Spleen (tissue), 11 donors: Measurements from ENCODE around the gene TBCC. TPM values are rescaled to one million over a fixed set of nuclear protein-coding genes. Genes with fewer than 3 reads are reported as not detected.

Experiments
- DNase-seq: peaks from one replicate; pipeline ENCODE4 v3.0.0-alpha.2; 2020
- H3K27ac ChIP-seq, 8 donors: fragments of 200-600 bp; sonication (generic) in 7 of 8; 1 replicate in 4 of 8; 2 replicates in 4 of 8; pipeline versions ENCODE4 v1.5.0 to v1.8.0; 2016 to 2021; ENCODE audit warnings: inconsistent platforms in 4 of 8, mild to moderate bottlenecking in 4 of 8, moderate library complexity in 1 of 8
- H3K27me3 ChIP-seq, 7 donors: fragments of 200-600 bp; sonication (generic) in 6 of 7; replicated peaks in 1 of 7; 1 replicate in 4 of 7; 2 replicates in 3 of 7; pipeline versions ENCODE4 v1.5.0 to v1.8.0; 2016 to 2021; ENCODE audit warnings: inconsistent platforms in 3 of 7, mild to moderate bottlenecking in 1 of 7
- H3K36me3 ChIP-seq, 6 donors: fragments of 200-600 bp; sonication (generic) in 5 of 6; 1 replicate in 4 of 6; 2 replicates in 2 of 6; pipeline versions ENCODE4 v1.5.0 to v1.8.0; 2016 to 2021; ENCODE audit warnings: inconsistent platforms in 2 of 6
- H3K4me1 ChIP-seq, 6 donors: fragments of 200-600 bp; sonication (generic) in 5 of 6; 1 replicate in 3 of 6; 2 replicates in 3 of 6; pipeline versions ENCODE4 v1.5.0 to v1.8.0; 2016 to 2021; ENCODE audit warnings: inconsistent platforms in 3 of 6
- H3K4me3 ChIP-seq, 8 donors: fragments of 200-600 bp; sonication (generic) in 7 of 8; 1 replicate in 4 of 8; 2 replicates in 4 of 8; pipeline versions ENCODE4 v1.5.0 to v1.8.0; 2016 to 2021; ENCODE audit warnings: inconsistent platforms in 4 of 8, mild to moderate bottlenecking in 4 of 8, moderate library complexity in 2 of 8
- H3K9me3 ChIP-seq, 8 donors: fragments of 200-600 bp; sonication (generic) in 7 of 8; 1 replicate in 4 of 8; 2 replicates in 4 of 8; pipeline versions ENCODE4 v1.5.0 to v1.8.0; 2016 to 2021; ENCODE audit warnings: inconsistent platforms in 4 of 8
- POLR2A ChIP-seq, 3 donors: fragments of 450-650 bp; IDR thresholded peaks; one replicate each; pipeline ENCODE4 v1.5.1; 2017; ENCODE audit warnings: antibody characterized with exemption in 3 of 3, mild to moderate bottlenecking in 1 of 3
- POLR2AphosphoS5 ChIP-seq, 3 donors: sonication (generic); formaldehyde crosslinking; IDR thresholded peaks; one replicate each; pipeline ENCODE4 v1.5.1; 2017; ENCODE audit warnings: antibody characterized with exemption in 3 of 3
- WGBS, 5 donors: extraction: QIAGEN DNeasy Blood & Tissue Kit in 3 of 5; methylation state at CpG; one replicate each; pipeline versions ENCODE4 v1.1.5 to v1.1.7; 2013 to 2018; 5-methylcytosine and 5-hydroxymethylcytosine counted together
- intact Hi-C: fragments of 100-400 bp; cut with DNase I; formaldehyde crosslinking; loops from one replicate; pipeline ENCODE4 v1.15.0; 2023; ENCODE audit warnings: low total_unique reads
- polyA plus RNA-seq, 3 donors: library from polyadenylated mRNA; stranded (reverse); fragments of 200-250 nt; gene quantifications; one replicate each; pipeline ENCODE4 v1.2.1, GENCODE V29; 2013
- total RNA-seq, 7 donors: library from RNA; depleted of rRNA in 3 of 7; stranded (reverse); fragments of >200 nt in 3 of 7; fragmentation: NEBNext Ultra II Directional in 4 of 7; extraction: Animal tissue kit (Norgen Biotek cat#: 25700) in 4 of 7; gene quantifications; one replicate each; pipeline versions ENCODE4 v1.1.0 to v1.2.1, GENCODE V29; 2016 to 2021
- TF ChIP-seq, protein P1 (sequence below), 11 experiments: fragments of 200-600 bp in 7 of 11; fragments of 450-650 bp in 4 of 11; sonication (generic) in 4 of 11; IDR thresholded peaks in 8 of 11; conservative IDR thresholded peaks in 3 of 11; 1 replicate in 7 of 11; 2 replicates in 4 of 11; pipeline versions ENCODE4 v1.4.0 to v1.8.0; 2016 to 2021; ENCODE audit warnings: antibody characterized with exemption in 11 of 11, inconsistent platforms in 4 of 11, mild to moderate bottlenecking in 1 of 11
- donor health status: healthy with polysubstance abuse.
- donor health status: DM: no; HTN: no; CAD: no; lungs with moderate emphysema.
- donor health status: DM: no; HTN: no; CAD: no.
- donor health status: Bipolar disorder and iron deficiency.
- donor health status: healthy.
- donor health status: DM: no; HTN: no; CAD: no.
- donor health status: DM: yes; HTN: yes; CAD: no.

TBCC gene
- total and polyA plus RNA-seq, 10 donors: 22.2 to 63.3 (median 44.4) TPM

- TF ChIP-seq POLR2A (IDR thresholded peaks at IDR 0.05) (no peak), POLR2AphosphoS5 (IDR thresholded peaks at IDR 0.05) (peak in 1 of 3 donors; percentile 36)
- TF ChIP-seq, protein P1, sequence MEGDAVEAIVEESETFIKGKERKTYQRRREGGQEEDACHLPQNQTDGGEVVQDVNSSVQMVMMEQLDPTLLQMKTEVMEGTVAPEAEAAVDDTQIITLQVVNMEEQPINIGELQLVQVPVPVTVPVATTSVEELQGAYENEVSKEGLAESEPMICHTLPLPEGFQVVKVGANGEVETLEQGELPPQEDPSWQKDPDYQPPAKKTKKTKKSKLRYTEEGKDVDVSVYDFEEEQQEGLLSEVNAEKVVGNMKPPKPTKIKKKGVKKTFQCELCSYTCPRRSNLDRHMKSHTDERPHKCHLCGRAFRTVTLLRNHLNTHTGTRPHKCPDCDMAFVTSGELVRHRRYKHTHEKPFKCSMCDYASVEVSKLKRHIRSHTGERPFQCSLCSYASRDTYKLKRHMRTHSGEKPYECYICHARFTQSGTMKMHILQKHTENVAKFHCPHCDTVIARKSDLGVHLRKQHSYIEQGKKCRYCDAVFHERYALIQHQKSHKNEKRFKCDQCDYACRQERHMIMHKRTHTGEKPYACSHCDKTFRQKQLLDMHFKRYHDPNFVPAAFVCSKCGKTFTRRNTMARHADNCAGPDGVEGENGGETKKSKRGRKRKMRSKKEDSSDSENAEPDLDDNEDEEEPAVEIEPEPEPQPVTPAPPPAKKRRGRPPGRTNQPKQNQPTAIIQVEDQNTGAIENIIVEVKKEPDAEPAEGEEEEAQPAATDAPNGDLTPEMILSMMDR (IDR thresholded peaks at IDR 0.05 in 8 of 11, conservative IDR thresholded peaks at IDR 0.05 in 3 of 11): no peak
- H3K9me3 ChIP-seq: no peaks in the 10 kb centered on the region
- H3K4me3 ChIP-seq: no peak overlapping the region
- H3K27ac ChIP-seq: peak overlapping the region in 6 of 8 donors; percentile 13 to 100 (median 54)
- peaks cover 0 to 25% (median 0%) of the 10 kb centered on the region in 6 donors for H3K36me3 ChIP-seq
- no peak for DNase-seq
- peaks cover 25 to 71% (median 54%) of the 10 kb centered on the region in 6 donors for H3K4me1 ChIP-seq
- intact Hi-C loops: no loop called here
- 61 to 72% (median 68%) methylated on average over 5 of the region's 5 CpGs for WGBS, 5 donors
- no peaks in the 10 kb centered on the region for H3K27me3 ChIP-seq
Observed at GRCh38 chr6:42790549-42791181, 44.8 kb upstream of the TBCC start.

- Histone ChIP-seq H3K4me3 (no peak overlapping the region), H3K27me3 (no peaks in the 10 kb centered on the region), H3K27ac (peak overlapping the region in 6 of 8 donors; percentile 13 to 100 (median 44)), H3K4me1 (peaks cover 33 to 86% (median 65%) of the 10 kb centered on the region in 6 donors), H3K9me3 (no peaks in the 10 kb centered on the region), H3K36me3 (peaks cover 0 to 18% (median 0%) of the 10 kb centered on the region in 6 donors)
- WGBS, 5 donors: 61 to 91% (median 87%) methylated on average over 4 of the region's 4 CpGs
- DNase-seq: no peak
- TF ChIP-seq POLR2A (IDR thresholded peaks at IDR 0.05) (no peak), POLR2AphosphoS5 (IDR thresholded peaks at IDR 0.05) (no peak)
- TF ChIP-seq, protein P1 (IDR thresholded peaks at IDR 0.05 in 8 of 11, conservative IDR thresholded peaks at IDR 0.05 in 3 of 11): no peak
- intact Hi-C loops: loop anchor here (5.0 kb wide), 1 partner anchor 41 kb away; the partner anchor contains the start of gene TBCC
Observed at GRCh38 chr6:42788671-42789070, 42.8 kb upstream of the TBCC start.

DNA sequence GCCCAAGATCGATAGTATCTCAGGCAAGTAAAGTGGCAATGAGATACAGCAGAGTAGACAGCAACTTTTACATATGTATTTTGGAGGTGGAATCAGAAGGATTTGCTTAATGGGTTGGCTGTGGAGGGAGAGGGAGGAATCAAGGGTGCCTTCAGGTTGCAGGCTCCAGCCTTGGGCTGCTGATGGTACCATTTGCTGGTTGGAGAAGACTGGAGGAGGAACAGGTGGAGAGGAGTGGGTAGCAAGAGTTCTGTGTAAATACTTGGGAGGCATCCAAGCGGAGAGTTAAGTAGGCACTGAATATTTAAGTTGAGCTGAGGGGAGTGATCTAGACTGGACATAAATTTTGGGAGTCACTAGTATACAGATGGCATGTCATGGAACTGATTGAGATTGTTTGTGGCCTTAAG, 41.2 kb upstream of the TBCC start:
- Histone ChIP-seq H3K9me3 (no peaks in the 10 kb centered on the region), H3K36me3 (peaks cover 0 to 18% (median 0%) of the 10 kb centered on the region in 6 donors), H3K27me3 (no peaks in the 10 kb centered on the region), H3K4me1 (peaks cover 33 to 80% (median 65%) of the 10 kb centered on the region in 6 donors), H3K4me3 (peak overlapping the region in 1 of 8 donors; percentile 17), H3K27ac (peak overlapping the region in 7 of 8 donors; percentile 33 to 100 (median 99))
- no peak for DNase-seq
- TF ChIP-seq POLR2AphosphoS5 (IDR thresholded peaks at IDR 0.05) (no peak), POLR2A (IDR thresholded peaks at IDR 0.05) (no peak)
- whole genome bisulfite sequencing, 5 donors: 61 to 76% (median 66%) methylated on average over 2 of the region's 2 CpGs
- intact Hi-C loops: loop anchor here (5.0 kb wide), 1 partner anchor 40 kb away; the partner anchor contains the start of gene TBCC

DNA sequence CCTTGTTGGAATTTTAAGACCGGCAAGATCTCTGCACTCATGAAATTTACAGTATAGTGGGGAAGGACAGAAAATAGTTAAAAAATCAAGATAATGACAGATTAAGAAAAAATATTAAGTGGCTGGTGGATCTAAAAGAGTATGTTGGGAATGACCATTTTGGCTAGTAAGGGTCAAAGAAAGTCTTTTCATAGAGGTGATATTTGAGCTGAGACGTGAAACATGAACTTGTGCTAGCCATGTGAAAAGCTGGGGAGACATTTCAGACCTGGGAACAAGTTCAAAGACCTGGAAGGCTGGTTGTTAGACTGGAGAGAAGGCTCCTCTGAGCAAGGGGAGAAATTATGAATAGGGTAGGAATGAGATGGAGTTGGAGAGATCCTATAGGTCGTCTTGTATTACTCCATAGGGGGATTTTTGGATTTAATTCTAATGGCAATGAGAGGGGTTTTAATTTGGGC, 40.7 kb upstream of the TBCC start:
- TF ChIP-seq, protein P1 (IDR thresholded peaks at IDR 0.05 in 8 of 11, conservative IDR thresholded peaks at IDR 0.05 in 3 of 11): peak in 1 of 11 experiments; percentile 1
- TF ChIP-seq POLR2AphosphoS5 (IDR thresholded peaks at IDR 0.05) (no peak), POLR2A (IDR thresholded peaks at IDR 0.05) (no peak)
- Histone ChIP-seq H3K9me3 (no peaks in the 10 kb centered on the region), H3K27ac (peak overlapping the region in 7 of 8 donors; percentile 33 to 100 (median 99)), H3K4me3 (peak overlapping the region in 1 of 8 donors; percentile 71), H3K4me1 (peaks cover 33 to 75% (median 65%) of the 10 kb centered on the region in 6 donors), H3K36me3 (peaks cover 0 to 18% (median 0%) of the 10 kb centered on the region in 6 donors), H3K27me3 (no peaks in the 10 kb centered on the region)
- WGBS, 5 donors: 87 to 94% (median 87%) methylated on average over 3 of the region's 3 CpGs
- intact Hi-C loops: loop anchor here (5.0 kb wide), 1 partner anchor 39 kb away; the partner anchor contains the start of gene TBCC
- DNase-seq: no peak
